RWPE2 (cell line): ENCODE results near the gene NAIP.
"Not testable (repeated sequence)": the region's sequence is repeated elsewhere in the genome, so short reads cannot be mapped to it uniquely, and the experiment has no call there.

Source experiments
- ATAC-seq: fragments of 200-7000 bp; cut with Tn5 transposase; 3 replicates; pipeline ENCODE4 v1.9.1; 2021; ENCODE audit warnings: low read depth
- DNase-seq: peaks from one replicate; pipeline ENCODE4 v3.0.0-alpha.2; 2020; ENCODE audit warnings: low spot score
- H3K27ac ChIP-seq: fragments of 450-650 bp; 2 replicates; pipeline ENCODE4 v1.5.1; 2017; ENCODE audit warnings: mild to moderate bottlenecking; ENCODE audit not compliant: poor library complexity, severe bottlenecking
- H3K27me3 ChIP-seq: fragments of 250-450 bp; sonication (Bioruptor Pico); 2 replicates; pipeline ENCODE4 v1.5.1; 2021; ENCODE audit warnings: mild to moderate bottlenecking, moderate library complexity; ENCODE audit not compliant: insufficient read depth, poor library complexity, severe bottlenecking
- H3K36me3 ChIP-seq: fragments of 250-450 bp; sonication (Bioruptor Pico); 2 replicates; pipeline ENCODE4 v1.5.1; 2020; ENCODE audit warnings: low read depth, mild to moderate bottlenecking, moderate library complexity
- H3K4me1 ChIP-seq: fragments of 250-450 bp; sonication (Bioruptor Pico); 2 replicates; pipeline ENCODE4 v1.5.1; 2021; ENCODE audit warnings: mild to moderate bottlenecking, moderate library complexity; ENCODE audit not compliant: insufficient read depth, poor library complexity, severe bottlenecking
- H3K4me3 ChIP-seq: fragments of 250-450 bp; sonication (Bioruptor Pico); 2 replicates; pipeline ENCODE4 v1.5.1; 2021; ENCODE audit warnings: mild to moderate bottlenecking, moderate library complexity; ENCODE audit not compliant: severe bottlenecking
- H3K9me3 ChIP-seq: fragments of 250-450 bp; sonication (Bioruptor Pico); 2 replicates; pipeline ENCODE4 v1.5.1; 2021; ENCODE audit warnings: mild to moderate bottlenecking, moderate library complexity; ENCODE audit not compliant: severe bottlenecking
- TF ChIP-seq, protein P1 (sequence below): fragments of 450-650 bp; IDR thresholded peaks from one replicate; pipeline ENCODE4 v1.5.1; 2017; ENCODE audit warnings: mild to moderate bottlenecking, moderate library complexity; ENCODE audit not compliant: poor library complexity, severe bottlenecking

Gene NAIP

DNA sequence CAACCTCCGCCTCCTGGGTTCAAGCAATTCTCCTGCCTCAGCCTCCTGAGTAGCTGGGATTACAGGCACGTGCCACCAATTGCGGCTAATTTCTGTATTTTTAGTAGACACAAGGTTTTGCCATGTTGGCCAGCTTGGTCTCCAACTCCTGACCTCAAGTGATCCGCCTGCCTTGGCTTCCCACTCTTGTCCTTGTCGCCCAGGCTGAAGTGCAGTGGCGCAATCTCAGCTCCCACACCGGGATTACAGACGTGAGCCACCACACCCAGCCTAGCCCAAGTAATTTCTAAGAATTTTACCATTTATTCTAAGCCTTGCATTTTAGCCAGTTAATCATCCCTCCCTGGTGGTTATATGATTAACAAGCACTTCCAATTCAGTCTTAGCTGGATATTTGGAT lies 11.0 kb downstream of the NAIP start:
- TF ChIP-seq, protein P1, sequence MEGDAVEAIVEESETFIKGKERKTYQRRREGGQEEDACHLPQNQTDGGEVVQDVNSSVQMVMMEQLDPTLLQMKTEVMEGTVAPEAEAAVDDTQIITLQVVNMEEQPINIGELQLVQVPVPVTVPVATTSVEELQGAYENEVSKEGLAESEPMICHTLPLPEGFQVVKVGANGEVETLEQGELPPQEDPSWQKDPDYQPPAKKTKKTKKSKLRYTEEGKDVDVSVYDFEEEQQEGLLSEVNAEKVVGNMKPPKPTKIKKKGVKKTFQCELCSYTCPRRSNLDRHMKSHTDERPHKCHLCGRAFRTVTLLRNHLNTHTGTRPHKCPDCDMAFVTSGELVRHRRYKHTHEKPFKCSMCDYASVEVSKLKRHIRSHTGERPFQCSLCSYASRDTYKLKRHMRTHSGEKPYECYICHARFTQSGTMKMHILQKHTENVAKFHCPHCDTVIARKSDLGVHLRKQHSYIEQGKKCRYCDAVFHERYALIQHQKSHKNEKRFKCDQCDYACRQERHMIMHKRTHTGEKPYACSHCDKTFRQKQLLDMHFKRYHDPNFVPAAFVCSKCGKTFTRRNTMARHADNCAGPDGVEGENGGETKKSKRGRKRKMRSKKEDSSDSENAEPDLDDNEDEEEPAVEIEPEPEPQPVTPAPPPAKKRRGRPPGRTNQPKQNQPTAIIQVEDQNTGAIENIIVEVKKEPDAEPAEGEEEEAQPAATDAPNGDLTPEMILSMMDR: no peak
- Histone ChIP-seq H3K9me3 (no peaks in the 10 kb centered on the region), H3K4me3 (no peak overlapping the region), H3K27me3 (no peaks in the 10 kb centered on the region), H3K4me1 (no peaks in the 10 kb centered on the region), H3K27ac (no peak overlapping the region), H3K36me3 (no peaks in the 10 kb centered on the region)
- ATAC-seq (no peak), DNase-seq (no peak)

DNA sequence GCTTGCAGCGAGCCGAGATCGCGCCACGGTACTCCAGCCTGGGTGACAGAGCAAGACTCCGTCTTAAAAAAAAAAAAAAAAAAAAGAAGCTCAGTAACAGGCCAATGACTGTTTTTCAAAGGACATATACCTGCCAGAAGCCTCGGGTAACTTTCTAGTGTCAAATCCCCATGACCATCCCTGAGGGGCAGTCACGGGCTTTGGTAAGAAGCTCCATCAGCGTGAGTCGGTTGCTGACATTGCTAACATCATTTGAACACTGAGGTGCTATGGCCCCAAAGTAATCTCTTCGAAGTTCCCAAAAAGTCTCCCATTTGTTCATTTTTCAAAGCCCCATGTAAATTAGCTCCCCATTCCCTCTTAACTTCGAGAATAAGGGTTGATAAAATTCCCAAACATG lies 11.6 kb downstream of the NAIP start:
- ATAC-seq (no peak), DNase-seq (no peak)
- Histone ChIP-seq H3K27me3 (no peaks in the 10 kb centered on the region), H3K36me3 (no peaks in the 10 kb centered on the region), H3K27ac (no peak overlapping the region), H3K4me1 (no peaks in the 10 kb centered on the region), H3K9me3 (no peaks in the 10 kb centered on the region), H3K4me3 (no peak overlapping the region)
- TF ChIP-seq, protein P1: no peak

DNA sequence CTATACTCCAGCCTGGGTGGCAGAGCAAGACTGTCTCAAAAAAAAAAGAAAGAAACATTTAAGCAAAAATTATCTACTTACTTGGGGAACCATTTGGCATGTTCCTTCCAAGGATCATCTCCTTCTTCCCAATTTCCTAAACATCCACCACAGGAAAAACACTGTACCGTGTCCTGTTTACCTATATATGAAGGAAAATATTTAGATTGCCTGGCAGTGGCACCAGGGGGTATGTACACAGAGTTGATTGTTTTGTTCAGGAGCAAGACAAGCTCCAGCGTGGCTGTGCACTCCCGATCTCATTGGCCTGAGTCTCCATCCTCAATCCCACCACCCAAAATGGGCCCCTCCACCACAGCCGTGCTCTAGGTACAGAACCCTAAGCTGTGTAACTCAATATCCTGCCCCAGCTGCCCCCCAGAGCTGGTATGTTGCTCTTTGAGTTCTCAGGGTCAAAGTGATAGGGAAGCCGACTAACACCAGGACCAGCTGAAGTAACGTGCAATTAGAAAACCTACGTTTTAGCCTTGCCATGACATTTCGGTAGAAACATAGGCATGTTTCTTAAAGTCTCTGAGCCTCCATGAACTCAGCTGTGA lies 13.8 kb downstream of the NAIP start:
- Histone ChIP-seq H3K27ac (no peak overlapping the region), H3K27me3 (no peaks in the 10 kb centered on the region), H3K36me3 (no peaks in the 10 kb centered on the region), H3K9me3 (no peaks in the 10 kb centered on the region), H3K4me1 (no peaks in the 10 kb centered on the region), H3K4me3 (no peak overlapping the region)
- ATAC-seq (no peak), DNase-seq (no peak)
- TF ChIP-seq, protein P1: no peak

DNA sequence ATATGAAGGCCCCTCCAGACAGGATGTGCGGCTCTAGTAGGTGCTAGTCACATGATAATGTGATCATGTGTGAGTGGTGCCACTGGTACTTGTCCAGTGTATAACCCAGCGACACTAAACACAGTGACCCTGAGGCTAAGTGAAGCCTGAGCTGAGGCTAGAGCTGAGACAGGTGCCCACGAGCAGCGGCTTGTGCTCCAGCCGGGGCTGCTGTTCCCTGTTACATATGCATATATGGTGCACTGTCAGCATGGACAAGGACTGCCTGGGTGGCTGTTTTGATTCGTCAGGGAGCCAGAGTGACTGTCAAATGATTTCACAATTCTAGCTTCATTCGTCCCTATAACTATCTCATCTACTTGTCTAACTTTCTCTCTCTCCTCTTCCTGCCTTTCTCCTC lies 18.2 kb downstream of the NAIP start:
- DNase-seq, H3K4me3 ChIP-seq, H3K4me1 ChIP-seq, H3K9me3 ChIP-seq, H3K27ac ChIP-seq, H3K27me3 ChIP-seq, H3K36me3 ChIP-seq: not testable (repeated sequence)
- ATAC-seq: 0 out of 3 replicates have a peak, but pooled peaks have one; percentile 17

DNA sequence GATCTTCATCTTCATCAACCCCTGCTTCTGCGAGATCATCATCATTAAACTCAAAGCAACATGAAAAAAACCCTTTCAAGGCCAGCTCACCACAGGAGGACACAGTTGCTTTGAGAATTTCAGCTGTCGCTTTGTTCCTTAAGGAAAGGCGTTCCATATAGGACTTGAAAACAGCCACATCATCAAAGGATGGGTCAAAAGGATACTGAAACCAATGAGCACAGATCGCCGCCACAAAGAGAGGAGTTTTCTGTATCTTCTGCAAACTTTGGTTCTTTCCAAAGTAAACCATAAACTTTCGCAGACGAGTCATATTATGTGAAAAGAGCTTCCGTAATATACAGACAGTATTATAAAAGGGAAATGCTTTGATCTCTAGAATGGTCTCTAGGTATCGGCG lies 40.3 kb downstream of the NAIP start:
- DNase-seq, H3K4me1 ChIP-seq, H3K27ac ChIP-seq, H3K36me3 ChIP-seq, H3K27me3 ChIP-seq, H3K4me3 ChIP-seq, ATAC-seq, H3K9me3 ChIP-seq: not testable (repeated sequence)

DNA sequence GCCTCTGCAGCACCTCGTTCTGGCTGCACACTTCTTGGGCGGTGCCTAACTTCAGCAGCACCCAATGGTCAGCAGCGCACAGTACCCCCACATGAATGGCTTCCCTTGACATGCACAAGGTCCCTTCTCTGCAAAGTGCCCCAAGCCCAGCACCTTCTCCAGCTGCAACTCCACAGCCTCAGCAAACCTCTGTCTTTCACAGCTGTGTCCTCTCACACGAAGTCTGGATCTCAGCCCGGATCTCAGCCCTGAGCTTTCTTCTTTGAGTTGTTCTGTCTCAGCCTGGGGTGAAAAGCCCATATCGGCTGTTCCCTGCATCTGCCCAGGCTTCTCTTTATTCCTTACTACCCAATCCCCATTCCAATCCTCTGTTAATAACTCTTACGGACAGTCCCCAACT lies 57.9 kb downstream of the NAIP start:
- not testable (repeated sequence) for H3K4me3 ChIP-seq, H3K4me1 ChIP-seq, H3K27ac ChIP-seq, ATAC-seq, H3K36me3 ChIP-seq, DNase-seq, H3K9me3 ChIP-seq, H3K27me3 ChIP-seq

DNA sequence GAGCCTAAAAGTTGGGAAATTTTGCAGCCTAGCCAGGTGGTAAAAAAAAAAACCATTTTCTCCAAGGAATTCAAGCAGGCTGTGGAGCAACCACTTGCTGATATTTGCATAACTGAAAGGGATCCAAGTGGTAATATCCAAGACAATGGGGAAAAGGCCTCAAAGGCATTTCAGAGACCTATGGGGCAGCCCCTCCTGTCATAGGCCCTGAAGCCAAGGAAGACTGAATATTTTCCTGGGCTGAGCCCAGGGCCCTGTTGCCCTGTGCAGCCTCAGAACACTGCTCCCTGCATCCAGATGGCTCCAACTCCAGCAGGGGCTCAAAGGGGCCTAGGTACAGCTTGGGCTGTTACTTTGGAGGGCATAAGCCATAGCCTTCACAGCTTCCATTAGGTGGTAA lies 60.6 kb downstream of the NAIP start:
- H3K27ac ChIP-seq, DNase-seq, H3K4me1 ChIP-seq, ATAC-seq, H3K4me3 ChIP-seq, H3K27me3 ChIP-seq, H3K36me3 ChIP-seq, H3K9me3 ChIP-seq: not testable (repeated sequence)

DNA sequence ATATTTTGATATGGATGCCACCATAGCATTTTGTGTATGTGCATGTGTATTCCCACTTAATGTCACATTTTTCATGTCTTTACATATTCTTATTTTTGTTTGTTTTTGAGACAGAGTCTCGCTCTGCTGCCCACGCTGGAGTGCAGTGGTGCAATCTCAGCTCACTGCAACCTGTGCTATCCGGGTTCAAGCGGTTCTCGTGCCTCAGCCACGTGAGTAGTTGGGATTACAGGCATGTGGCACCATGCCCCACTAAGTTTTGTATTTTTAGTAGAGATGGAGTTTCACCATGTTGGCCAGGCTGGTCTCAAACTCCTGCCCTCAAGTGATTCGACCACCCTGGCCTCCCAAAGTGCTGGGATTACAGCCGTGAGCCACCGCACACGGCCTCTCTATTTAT lies 72.1 kb downstream of the NAIP start:
- not testable (repeated sequence) for H3K9me3 ChIP-seq, H3K27me3 ChIP-seq, H3K4me1 ChIP-seq, H3K4me3 ChIP-seq, DNase-seq, H3K27ac ChIP-seq, H3K36me3 ChIP-seq, ATAC-seq

DNA sequence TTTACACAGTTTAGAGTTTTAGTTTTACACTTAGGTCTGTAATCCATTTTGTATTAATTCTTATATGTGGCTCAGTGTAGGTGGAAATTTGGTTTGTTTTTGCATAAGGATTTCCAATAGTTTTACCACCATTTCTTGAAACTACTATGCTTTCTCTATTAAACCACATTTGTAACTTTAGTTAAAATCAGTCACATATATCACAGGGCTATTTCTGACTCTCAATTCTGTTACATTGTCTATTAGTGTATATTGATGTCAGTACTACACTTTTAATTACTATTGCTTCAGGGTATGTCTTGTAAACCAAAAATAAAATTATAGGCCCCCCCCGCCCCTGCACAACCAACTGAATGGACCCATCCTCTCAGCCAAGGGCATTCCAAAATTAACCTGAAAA lies 92.6 kb downstream of the NAIP start:
- H3K4me3 ChIP-seq, ATAC-seq, H3K27me3 ChIP-seq, H3K4me1 ChIP-seq, H3K27ac ChIP-seq, H3K9me3 ChIP-seq, H3K36me3 ChIP-seq, DNase-seq: not testable (repeated sequence)
